Measurements from ENCODE around the gene ANKRD40CL.
"Not testable (repeated sequence)": the region's sequence is repeated elsewhere in the genome, so short reads cannot be mapped to it uniquely, and the experiment has no call there.

ANKRD40CL gene

GRCh38 chr17:50767446-50767845, at the start of gene ANKRD40CL:
Gene ANKRD40CL (minus strand): TSS chr17:50767518. CDS start chr17:50766913, 605 bp downstream.
- no peak for DNase-seq (ENCODE audit: low read depth, low spot score)

- DNase-seq (ENCODE audit: low read depth, low spot score) = no peak
These were observed 49.0 kb upstream of the ANKRD40CL start for GRCh38 chr17:50816271-50816670.

GRCh38 chr17:50815400-50815799, 48.1 kb upstream of the ANKRD40CL start:
- no peak for DNase-seq (ENCODE audit: low read depth, low spot score)

- no peak for DNase-seq (ENCODE audit: low read depth, low spot score)
These were observed 46.3 kb upstream of the ANKRD40CL start for GRCh38 chr17:50813583-50813982.

- DNase-seq (ENCODE audit: low read depth, low spot score) = no peak
These were observed 41.6 kb upstream of the ANKRD40CL start for GRCh38 chr17:50808888-50809287.

GRCh38 chr17:50808413-50808812, 41.1 kb upstream of the ANKRD40CL start:
- no peak for DNase-seq (ENCODE audit: low read depth, low spot score)

GRCh38 chr17:50807675-50808074, 40.4 kb upstream of the ANKRD40CL start:
- DNase-seq (ENCODE audit: low read depth, low spot score) = no peak

- DNase-seq (ENCODE audit: low read depth, low spot score) = no peak
These were observed 39.7 kb upstream of the ANKRD40CL start for GRCh38 chr17:50807009-50807408.

GRCh38 chr17:50806141-50806643, 38.9 kb upstream of the ANKRD40CL start:
- no peak for DNase-seq (ENCODE audit: low read depth, low spot score)

- DNase-seq (ENCODE audit: low read depth, low spot score) = no peak
These were observed 38.2 kb upstream of the ANKRD40CL start for GRCh38 chr17:50805486-50805885.

GRCh38 chr17:50804749-50805475, 37.6 kb upstream of the ANKRD40CL start:
- not testable (repeated sequence) for DNase-seq (ENCODE audit: low read depth, low spot score)

- no peak for DNase-seq (ENCODE audit: low read depth, low spot score)
These were observed 36.4 kb upstream of the ANKRD40CL start for GRCh38 chr17:50803676-50804075.

- DNase-seq (ENCODE audit: low read depth, low spot score) = no peak
These were observed 35.6 kb upstream of the ANKRD40CL start for GRCh38 chr17:50802609-50803571.

GRCh38 chr17:50800196-50800700, 32.9 kb upstream of the ANKRD40CL start:
- no peak for DNase-seq (ENCODE audit: low read depth, low spot score)

- no peak for DNase-seq (ENCODE audit: low read depth, low spot score)
These were observed 32.3 kb upstream of the ANKRD40CL start for GRCh38 chr17:50799582-50799981.

GRCh38 chr17:50798424-50799288, 31.3 kb upstream of the ANKRD40CL start:
- DNase-seq (ENCODE audit: low read depth, low spot score) = no peak

GRCh38 chr17:50797135-50797810, 30.0 kb upstream of the ANKRD40CL start:
- DNase-seq (ENCODE audit: low read depth, low spot score) = no peak

GRCh38 chr17:50794361-50794760, 27.0 kb upstream of the ANKRD40CL start:
- DNase-seq (ENCODE audit: low read depth, low spot score) = no peak

- DNase-seq (ENCODE audit: low read depth, low spot score) = no peak
These were observed 25.7 kb upstream of the ANKRD40CL start for GRCh38 chr17:50793007-50793406.

GRCh38 chr17:50792132-50792531, 24.8 kb upstream of the ANKRD40CL start:
- DNase-seq (ENCODE audit: low read depth, low spot score) = no peak

GRCh38 chr17:50790618-50791017, 23.3 kb upstream of the ANKRD40CL start:
- DNase-seq (ENCODE audit: low read depth, low spot score) = no peak

Measured in activated naive CD8-positive, alpha-beta T cell treated with anti-CD3 and anti-CD28 coated beads, Interleukin-2, amount 50 U/mL, for 16 hours (primary cell).